Neuronal stem cell (in vitro differentiated cells): Measurements from ENCODE around the gene CGB5.
A peak's percentile ranks its signal among the peaks of the same experiment; 100 is the strongest.
"Not testable (repeated sequence)": the region's sequence is repeated elsewhere in the genome, so short reads cannot be mapped to it uniquely, and the experiment has no call there.

Experiments
- DNase-seq: peaks from one replicate; pipeline ENCODE4 v3.0.0-alpha.2; 2013; ENCODE audit warnings: low spot score
- H2AFZ ChIP-seq: one replicate; pipeline ENCODE4 v1.6.1; 2013; ENCODE audit warnings: mild to moderate bottlenecking, low read length, inconsistent platforms
- H2AK5ac ChIP-seq: 2 replicates; pipeline ENCODE4 v1.6.1; 2013; ENCODE audit warnings: low read depth, mild to moderate bottlenecking, inconsistent platforms, low read length, moderate library complexity, mixed read lengths
- H2BK120ac ChIP-seq: 2 replicates; pipeline ENCODE4 v1.6.1; 2013; ENCODE audit warnings: low read depth, mild to moderate bottlenecking, inconsistent platforms, low read length, moderate library complexity, mixed read lengths
- H2BK12ac ChIP-seq: one replicate; pipeline ENCODE4 v1.6.1; 2013; ENCODE audit warnings: low read length, inconsistent platforms
- H2BK15ac ChIP-seq: 2 replicates; pipeline ENCODE4 v1.6.1; 2013; ENCODE audit warnings: mild to moderate bottlenecking, low read length, inconsistent platforms, mixed read lengths
- H2BK5ac ChIP-seq: one replicate; pipeline ENCODE4 v1.6.1; 2013; ENCODE audit warnings: inconsistent platforms, mild to moderate bottlenecking, low read length, moderate library complexity
- H3K14ac ChIP-seq: one replicate; pipeline ENCODE4 v1.6.1; 2013; ENCODE audit warnings: low read length, inconsistent platforms
- H3K18ac ChIP-seq: 2 replicates; pipeline ENCODE4 v1.6.1; 2013; ENCODE audit warnings: low read length, inconsistent platforms
- H3K23ac ChIP-seq: 2 replicates; pipeline ENCODE4 v1.6.1; 2013; ENCODE audit warnings: low read depth, mild to moderate bottlenecking, mixed read lengths, low read length, inconsistent platforms; ENCODE audit not compliant: poor library complexity
- H3K27ac ChIP-seq: replicated peaks from 3 replicates; pipeline ENCODE4 v1.5.1; 2013; ENCODE audit warnings: low read length, inconsistent platforms
- H3K27me3 ChIP-seq, 3 experiments: 2 replicates each; pipeline ENCODE4 v1.6.1; 2013; ENCODE audit warnings: low read length in 3 of 3, mild to moderate bottlenecking in 2 of 3, inconsistent platforms in 1 of 3, low read depth in 1 of 3, mixed read lengths in 1 of 3, moderate library complexity in 1 of 3; ENCODE audit not compliant: control insufficient read depth in 3 of 3, insufficient read depth in 3 of 3
- H3K36me3 ChIP-seq, 2 donors: replicated peaks in 1 of 2; 2 replicates each; pipeline ENCODE4 v1.6.1; 2013; ENCODE audit warnings: low read length in 2 of 2; ENCODE audit not compliant: control insufficient read depth in 2 of 2, insufficient read depth in 2 of 2
- H3K4ac ChIP-seq: 2 replicates; pipeline ENCODE4 v1.6.1; 2013; ENCODE audit warnings: inconsistent platforms, mild to moderate bottlenecking, low read length, moderate library complexity
- H3K4me1 ChIP-seq, 2 donors: 1 replicate in 1 of 2; 2 replicates in 1 of 2; pipeline ENCODE4 v1.6.1; 2013; ENCODE audit warnings: low read length in 2 of 2, low read depth in 1 of 2; ENCODE audit not compliant: control insufficient read depth in 2 of 2, insufficient read depth in 1 of 2
- H3K4me2 ChIP-seq: one replicate; pipeline ENCODE4 v1.6.1; 2013; ENCODE audit warnings: mild to moderate bottlenecking, low read length, inconsistent platforms; ENCODE audit not compliant: insufficient read depth, poor library complexity, severe bottlenecking
- H3K4me3 ChIP-seq, 2 donors: 2 replicates each; pipeline ENCODE4 v1.5.1; 2013; ENCODE audit warnings: low read length in 2 of 2, mild to moderate bottlenecking in 2 of 2, inconsistent platforms in 1 of 2, moderate library complexity in 1 of 2
- H3K79me1 ChIP-seq: one replicate; pipeline ENCODE4 v1.6.1; 2013; ENCODE audit warnings: low read depth, mild to moderate bottlenecking, inconsistent platforms, low read length, moderate library complexity
- H3K9ac ChIP-seq: one replicate; pipeline ENCODE4 v1.6.1; 2013; ENCODE audit warnings: mild to moderate bottlenecking, low read depth, low read length, inconsistent platforms; ENCODE audit not compliant: poor library complexity
- H3K9me3 ChIP-seq, 2 donors: replicated peaks in 1 of 2; 2 replicates each; pipeline versions ENCODE3 to v1.6.1; 2013; ENCODE audit warnings: low read length in 2 of 2, mild to moderate bottlenecking in 2 of 2, inconsistent platforms in 1 of 2, low read depth in 1 of 2, mixed read lengths in 1 of 2, moderate library complexity in 1 of 2; ENCODE audit not compliant: control insufficient read depth in 2 of 2, insufficient read depth in 1 of 2
- H4K8ac ChIP-seq: one replicate; pipeline ENCODE4 v1.6.1; 2013; ENCODE audit warnings: low read depth, mild to moderate bottlenecking, inconsistent platforms, low read length, moderate library complexity
- H4K91ac ChIP-seq: one replicate; pipeline ENCODE4 v1.6.1; 2013; ENCODE audit warnings: low read length, low read depth, mild to moderate bottlenecking, inconsistent platforms; ENCODE audit not compliant: poor library complexity
- WGBS, 2 donors: extraction: QIAGEN DNeasy Blood & Tissue Kit; methylation state at CpG; one replicate each; pipeline ENCODE4 v1.1.7; 2013; ENCODE audit warnings: missing lambda C conversion rate in 2 of 2, mixed read lengths in 1 of 2; ENCODE audit not compliant: insufficient read length in 2 of 2, insufficient replicate concordance in 1 of 2; ENCODE audit errors: extremely low coverage in 2 of 2; 5-methylcytosine and 5-hydroxymethylcytosine counted together

Gene CGB5

DNA sequence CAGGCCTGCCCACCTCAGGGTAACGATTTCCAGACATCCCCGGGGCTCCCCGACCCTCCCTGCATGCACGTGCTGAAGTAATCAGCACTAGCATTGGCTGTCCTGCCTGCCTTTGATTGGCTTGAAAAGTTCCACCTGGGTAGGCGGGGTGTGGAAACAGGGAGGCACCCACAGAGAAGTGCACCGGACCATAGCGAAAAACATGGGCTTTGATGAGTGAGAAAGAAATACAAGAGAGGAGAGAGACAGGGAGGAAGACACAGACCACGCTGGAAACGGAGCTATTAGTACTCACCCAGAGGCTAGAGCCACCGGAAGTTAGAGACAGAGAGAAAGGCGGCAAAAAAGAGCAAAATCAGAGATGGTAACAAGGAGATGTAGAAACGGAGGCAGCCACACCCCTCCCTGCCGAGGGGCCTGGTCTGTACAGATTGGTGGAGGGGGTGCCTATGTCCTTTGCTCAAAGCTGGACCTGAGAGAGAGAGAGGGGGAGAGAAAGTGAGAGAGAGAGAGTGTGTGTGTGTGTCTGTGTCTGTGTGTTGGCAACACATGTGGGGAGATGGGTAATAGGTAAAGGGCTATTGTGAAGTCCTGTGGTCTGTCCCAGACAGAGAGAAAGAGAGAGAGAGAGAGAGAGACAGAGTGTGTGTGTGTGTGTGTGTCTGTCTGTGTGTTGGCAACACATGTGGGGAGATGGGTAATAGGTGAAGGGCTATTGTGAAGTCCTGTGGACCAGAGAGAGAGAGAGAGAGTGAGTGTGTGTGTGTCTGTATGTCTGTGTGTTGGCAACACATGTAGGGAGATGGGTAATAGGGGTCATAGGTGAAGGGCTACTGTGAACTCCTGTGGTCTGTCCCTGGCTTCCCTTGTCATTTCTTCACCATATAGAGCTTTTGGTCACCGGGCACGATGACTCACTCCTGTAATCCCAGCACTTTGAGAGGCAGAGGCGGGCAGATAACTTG lies 22.4 kb upstream of the CGB5 start:
- peak overlapping the region; percentile 47 for H3K23ac ChIP-seq
- no peak overlapping the region for H3K27ac ChIP-seq
- no peak overlapping the region for H2BK120ac ChIP-seq
- peak overlapping the region; percentile 43 for H4K8ac ChIP-seq
- no peak overlapping the region for H3K14ac ChIP-seq
- peaks cover 0 to 25% (median 0%) of the 10 kb centered on the region in 3 experiments for H3K27me3 ChIP-seq
- H3K9ac ChIP-seq: no peak overlapping the region
- peaks cover under 1 to 8% of the 10 kb centered on the region in 2 donors for H3K36me3 ChIP-seq
- no peak overlapping the region for H2BK12ac ChIP-seq
- H2AK5ac ChIP-seq: no peak overlapping the region
- no CpG with 5 or more reads among the region's 16 CpGs for WGBS, 2 donors
- peak overlapping the region; percentile 82 for H2AFZ ChIP-seq
- peak overlapping the region; percentile 37 for H2BK15ac ChIP-seq
- no peak overlapping the region for H3K4me3 ChIP-seq
- no peaks in the 10 kb centered on the region for H3K79me1 ChIP-seq
- H3K4ac ChIP-seq: no peak overlapping the region
- H4K91ac ChIP-seq: no peak overlapping the region
- no peak overlapping the region for H3K4me2 ChIP-seq
- H2BK5ac ChIP-seq: no peak overlapping the region
- DNase-seq: no peak
- H3K4me1 ChIP-seq: peaks cover 9% of the 10 kb centered on the region in 2 donors
- no peaks in the 10 kb centered on the region for H3K9me3 ChIP-seq
- H3K18ac ChIP-seq: no peak overlapping the region

DNA sequence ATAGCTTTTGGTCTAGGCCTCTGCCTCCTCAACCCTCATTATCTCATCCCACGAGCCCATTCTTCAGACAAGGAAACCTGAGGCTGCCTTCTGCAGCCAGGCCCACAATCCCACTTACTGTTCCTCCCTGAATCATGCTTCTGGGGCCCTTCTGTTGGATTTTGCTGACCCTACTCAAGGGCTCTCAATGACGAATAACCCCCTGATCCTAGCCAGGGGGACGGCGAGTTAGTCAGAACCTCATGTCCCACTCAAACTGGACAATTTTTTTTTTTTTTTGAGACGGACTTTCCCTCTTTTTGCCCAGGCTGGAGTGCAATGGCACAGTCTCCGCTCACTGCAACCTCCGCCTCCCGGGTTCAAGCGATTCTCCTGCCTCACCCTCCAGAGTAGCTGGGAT lies 21.5 kb upstream of the CGB5 start:
- H3K18ac ChIP-seq: no peak overlapping the region
- no peak overlapping the region for H4K91ac ChIP-seq
- H2AK5ac ChIP-seq: no peak overlapping the region
- H3K23ac ChIP-seq: no peak overlapping the region
- no peak overlapping the region for H2BK12ac ChIP-seq
- peaks cover 9% of the 10 kb centered on the region in 2 donors for H3K4me1 ChIP-seq
- H3K9me3 ChIP-seq: no peaks in the 10 kb centered on the region
- DNase-seq: no peak
- H2AFZ ChIP-seq: no peak overlapping the region
- no peak overlapping the region for H3K4me3 ChIP-seq
- H2BK15ac ChIP-seq: no peak overlapping the region
- H3K36me3 ChIP-seq: peaks cover 0 to 2% of the 10 kb centered on the region in 2 donors
- peaks cover 0 to 25% (median 0%) of the 10 kb centered on the region in 3 experiments for H3K27me3 ChIP-seq
- no peak overlapping the region for H3K27ac ChIP-seq
- H4K8ac ChIP-seq: no peak overlapping the region
- no peak overlapping the region for H3K14ac ChIP-seq
- no peaks in the 10 kb centered on the region for H3K79me1 ChIP-seq
- no peak overlapping the region for H3K4me2 ChIP-seq
- no peak overlapping the region for H2BK120ac ChIP-seq
- H3K9ac ChIP-seq: no peak overlapping the region
- H3K4ac ChIP-seq: no peak overlapping the region
- no CpG with 5 or more reads among the region's 9 CpGs for WGBS, 2 donors
- H2BK5ac ChIP-seq: no peak overlapping the region

DNA sequence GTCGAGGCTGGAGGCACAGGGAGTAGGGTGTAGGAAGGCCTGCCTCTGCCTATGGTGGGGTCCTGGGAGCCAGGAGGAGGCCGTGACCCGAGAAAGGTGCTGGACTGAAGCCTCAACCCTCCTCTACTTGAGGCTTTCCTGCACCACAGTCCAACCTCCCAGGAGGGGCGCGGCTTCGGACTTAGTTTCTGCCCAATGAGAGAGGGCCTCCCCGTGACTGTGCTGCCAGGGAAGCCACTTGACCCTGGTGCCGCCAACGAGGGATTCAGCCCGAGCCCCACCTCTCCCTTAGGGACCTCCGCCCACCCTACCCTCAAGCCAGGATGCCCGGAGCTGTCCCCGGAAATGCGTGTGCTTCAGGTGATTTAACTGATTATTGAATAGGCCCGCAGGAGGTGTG lies 19.4 kb upstream of the CGB5 start, which contains the start of gene CGB3:
CGB3 (minus strand) TSS at position 101 of the 400 bp plus-strand sequence. CDS start 362 bp downstream, outside the sequence.
- H4K91ac ChIP-seq, H3K27me3 ChIP-seq, H2BK12ac ChIP-seq, H3K4me1 ChIP-seq, H2AFZ ChIP-seq, H3K9me3 ChIP-seq, H3K18ac ChIP-seq, H4K8ac ChIP-seq, H3K36me3 ChIP-seq, H2AK5ac ChIP-seq, H2BK5ac ChIP-seq, H3K9ac ChIP-seq, H3K27ac ChIP-seq, H2BK15ac ChIP-seq, H3K4ac ChIP-seq, H3K14ac ChIP-seq, H3K4me2 ChIP-seq, DNase-seq, H3K4me3 ChIP-seq, H2BK120ac ChIP-seq, H3K23ac ChIP-seq, H3K79me1 ChIP-seq: not testable (repeated sequence)
- no CpG with 5 or more reads among the region's 15 CpGs for WGBS, 2 donors

DNA sequence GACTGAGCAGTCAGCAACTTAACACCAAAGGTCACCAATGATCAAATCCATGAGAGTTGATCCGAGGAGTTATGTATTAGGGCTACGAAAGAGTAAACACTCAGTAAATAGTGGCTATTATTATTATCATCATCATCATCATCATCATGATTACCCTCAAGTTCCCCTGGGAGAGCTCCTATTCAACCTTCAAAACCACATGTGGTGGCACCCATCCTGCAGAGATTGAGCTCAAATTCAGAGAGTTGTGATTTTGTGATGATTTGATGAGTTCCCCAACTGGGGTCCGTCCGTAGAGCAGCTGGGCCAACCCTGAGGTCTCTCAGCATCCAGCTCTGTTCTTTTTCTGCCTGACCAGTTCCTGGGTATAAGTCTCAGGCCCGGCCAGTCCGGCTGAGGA lies 18.6 kb upstream of the CGB5 start:
- not testable (repeated sequence) for H3K4me2 ChIP-seq, H3K27me3 ChIP-seq, H2AFZ ChIP-seq, H3K27ac ChIP-seq, H3K4ac ChIP-seq, H2BK120ac ChIP-seq, H3K4me1 ChIP-seq, H2BK12ac ChIP-seq, H2AK5ac ChIP-seq, H3K9me3 ChIP-seq, H3K4me3 ChIP-seq, H3K23ac ChIP-seq, H3K79me1 ChIP-seq, H2BK5ac ChIP-seq, H2BK15ac ChIP-seq, H3K18ac ChIP-seq, H4K8ac ChIP-seq, H3K36me3 ChIP-seq, DNase-seq, H4K91ac ChIP-seq, H3K14ac ChIP-seq, H3K9ac ChIP-seq
- WGBS, 2 donors: no CpG with 5 or more reads among the region's 6 CpGs
